ENCODE measurements around the gene KCNQ5.

KCNQ5 gene

DNA sequence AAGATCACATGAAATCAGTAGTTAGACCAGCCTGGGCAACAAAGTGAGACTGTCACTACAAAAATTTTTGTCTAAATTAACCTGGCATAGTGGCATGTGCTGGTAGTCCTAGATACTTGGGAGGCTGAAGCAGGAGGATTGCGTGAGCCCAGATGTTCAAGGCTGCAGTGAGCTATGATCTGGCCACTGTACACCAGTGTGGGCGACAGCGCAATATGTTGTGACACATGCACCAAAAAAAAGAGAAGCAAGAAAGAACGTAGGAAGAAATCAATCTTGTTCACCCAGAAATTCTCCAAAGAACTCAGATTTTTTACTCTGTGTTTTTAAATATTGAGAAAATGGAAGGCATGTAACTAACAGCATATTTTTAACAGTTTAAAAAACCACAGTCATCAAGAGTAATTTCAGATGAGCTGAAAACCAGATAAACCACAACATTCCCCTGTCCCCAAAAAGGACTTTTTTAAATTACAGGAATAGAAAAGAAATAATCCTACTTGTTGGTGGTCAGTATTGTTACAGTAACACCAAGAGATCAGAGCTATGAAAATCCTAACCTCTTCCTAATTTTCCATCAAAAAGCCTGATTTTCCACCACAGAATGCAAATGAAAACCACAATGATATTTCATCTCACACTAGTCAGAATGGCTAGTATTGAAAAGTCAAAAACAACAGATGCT lies 363.3 kb downstream of the KCNQ5 start:
- H3K4me3 ChIP-seq (ENCODE audit: low read length): no peak overlapping the region
- DNase-seq (ENCODE audit: low read depth): no peak
- TF ChIP-seq CTCF (IDR thresholded peaks at IDR 0.05; ENCODE audit: insufficient read depth, low read depth, low read length, missing control alignments): no peak

- H3K4me3 ChIP-seq (ENCODE audit: low read length): no peak overlapping the region
Measured at GRCh38 chr6:72987301-72987700, 365.4 kb downstream of the KCNQ5 start.

GRCh38 chr6:72999995-73000394 lies 378.1 kb downstream of the KCNQ5 start:
- TF ChIP-seq CTCF (IDR thresholded peaks at IDR 0.05; ENCODE audit: insufficient read depth, low read depth, low read length, missing control alignments): no peak
- DNase-seq (ENCODE audit: low read depth): no peak
- H3K4me3 ChIP-seq (ENCODE audit: low read length): no peak overlapping the region

More at GRCh38 chr6:72987301-72987700, 365.4 kb downstream of the KCNQ5 start:
- TF ChIP-seq CTCF (IDR thresholded peaks at IDR 0.05; ENCODE audit: insufficient read depth, low read depth, low read length, missing control alignments): no peak
- no peak for DNase-seq (ENCODE audit: low read depth)

- H3K4me3 ChIP-seq (ENCODE audit: low read length): no peak overlapping the region
- no peak for TF ChIP-seq CTCF (IDR thresholded peaks at IDR 0.05; ENCODE audit: insufficient read depth, low read depth, low read length, missing control alignments)
- DNase-seq (ENCODE audit: low read depth): no peak
Measured at GRCh38 chr6:73000460-73000859, 378.6 kb downstream of the KCNQ5 start.

DNA sequence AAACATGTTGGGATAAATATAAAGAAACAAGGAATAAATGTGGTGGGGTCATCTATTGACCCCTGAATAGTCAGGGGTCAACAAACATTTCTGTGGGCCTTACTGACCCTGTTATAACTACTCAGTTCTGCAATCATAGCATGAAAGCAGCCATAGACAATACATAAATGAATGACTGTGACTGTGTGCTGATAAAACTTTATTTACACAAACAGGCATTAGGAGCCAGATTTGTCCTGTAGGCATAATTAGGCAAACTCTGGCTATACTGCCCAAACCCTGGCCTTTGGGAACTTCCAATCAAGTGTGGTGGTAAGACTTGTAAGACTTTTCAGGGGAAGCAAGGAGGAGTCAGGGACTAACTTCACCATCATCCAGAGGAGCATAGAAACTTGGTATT lies 380.7 kb downstream of the KCNQ5 start:
- no peak for DNase-seq (ENCODE audit: low read depth)
- no peak overlapping the region for H3K4me3 ChIP-seq (ENCODE audit: low read length)
- no peak for TF ChIP-seq CTCF (IDR thresholded peaks at IDR 0.05; ENCODE audit: insufficient read depth, low read depth, low read length, missing control alignments)

- TF ChIP-seq CTCF (IDR thresholded peaks at IDR 0.05; ENCODE audit: insufficient read depth, low read depth, low read length, missing control alignments): no peak
- DNase-seq (ENCODE audit: low read depth): no peak
- H3K4me3 ChIP-seq (ENCODE audit: low read length): no peak overlapping the region
Measured at GRCh38 chr6:73003302-73003701, 381.4 kb downstream of the KCNQ5 start.

DNA sequence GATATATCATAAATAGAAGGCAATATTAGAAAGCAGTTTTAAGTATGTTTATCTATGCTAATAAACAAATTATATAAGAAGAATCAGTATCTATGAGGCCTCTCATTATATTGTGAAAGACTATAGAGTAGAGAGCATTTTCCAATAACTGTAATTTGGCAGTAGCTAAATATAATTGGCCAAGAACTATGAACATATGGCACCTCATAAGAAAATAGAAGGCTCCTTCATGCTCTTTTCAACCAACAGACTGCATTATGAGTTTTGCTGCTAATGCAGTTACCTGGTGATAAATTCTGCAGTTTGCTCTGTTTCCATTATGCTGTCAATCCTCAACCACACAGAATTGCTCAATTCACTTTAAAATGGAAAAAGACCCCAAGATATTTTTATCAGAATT lies 382.4 kb downstream of the KCNQ5 start:
- no peak for DNase-seq (ENCODE audit: low read depth)
- no peak for TF ChIP-seq CTCF (IDR thresholded peaks at IDR 0.05; ENCODE audit: insufficient read depth, low read depth, low read length, missing control alignments)

More for the DNA sequence above, 382.4 kb downstream of the KCNQ5 start:
- no peak overlapping the region for H3K4me3 ChIP-seq (ENCODE audit: low read length)

Measured in epithelial cell of esophagus (primary cell).